ENCODE results near the gene CBFA2T2.

DNA sequence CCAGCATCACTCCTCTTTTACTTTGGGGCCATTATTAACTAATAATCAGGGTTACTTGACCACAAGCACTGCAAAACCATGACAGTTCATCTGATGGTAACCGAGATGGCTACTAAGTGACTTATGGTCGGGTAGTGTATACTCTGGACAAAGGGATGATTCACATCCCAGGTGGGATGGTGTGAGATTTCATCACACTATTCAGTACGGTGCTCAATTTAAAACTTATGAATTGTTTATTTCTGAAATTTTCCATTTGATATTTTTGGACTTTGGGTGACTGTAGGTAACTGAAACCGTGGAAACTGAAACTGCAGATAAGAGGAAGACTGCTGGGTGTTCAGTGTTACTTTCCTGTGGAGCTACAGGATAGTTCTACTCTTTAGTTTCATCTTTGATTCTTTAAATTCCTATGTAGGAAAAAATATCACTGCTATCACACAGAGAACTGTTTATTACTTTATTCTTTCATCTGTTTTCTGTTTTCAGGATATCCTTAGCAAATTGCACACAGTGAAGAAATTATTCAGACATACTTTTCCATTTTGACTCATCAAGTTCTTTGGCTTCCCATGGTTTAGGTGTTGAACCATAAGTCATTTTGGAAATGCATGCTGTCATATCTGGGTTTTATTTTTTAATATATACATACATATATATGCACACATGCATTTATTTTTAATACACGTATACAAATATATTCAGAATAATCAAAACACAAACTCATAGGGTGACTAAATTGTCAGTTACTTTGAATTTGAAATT lies 113.1 kb downstream of the CBFA2T2 start:
- TF ChIP-seq, protein P1, sequence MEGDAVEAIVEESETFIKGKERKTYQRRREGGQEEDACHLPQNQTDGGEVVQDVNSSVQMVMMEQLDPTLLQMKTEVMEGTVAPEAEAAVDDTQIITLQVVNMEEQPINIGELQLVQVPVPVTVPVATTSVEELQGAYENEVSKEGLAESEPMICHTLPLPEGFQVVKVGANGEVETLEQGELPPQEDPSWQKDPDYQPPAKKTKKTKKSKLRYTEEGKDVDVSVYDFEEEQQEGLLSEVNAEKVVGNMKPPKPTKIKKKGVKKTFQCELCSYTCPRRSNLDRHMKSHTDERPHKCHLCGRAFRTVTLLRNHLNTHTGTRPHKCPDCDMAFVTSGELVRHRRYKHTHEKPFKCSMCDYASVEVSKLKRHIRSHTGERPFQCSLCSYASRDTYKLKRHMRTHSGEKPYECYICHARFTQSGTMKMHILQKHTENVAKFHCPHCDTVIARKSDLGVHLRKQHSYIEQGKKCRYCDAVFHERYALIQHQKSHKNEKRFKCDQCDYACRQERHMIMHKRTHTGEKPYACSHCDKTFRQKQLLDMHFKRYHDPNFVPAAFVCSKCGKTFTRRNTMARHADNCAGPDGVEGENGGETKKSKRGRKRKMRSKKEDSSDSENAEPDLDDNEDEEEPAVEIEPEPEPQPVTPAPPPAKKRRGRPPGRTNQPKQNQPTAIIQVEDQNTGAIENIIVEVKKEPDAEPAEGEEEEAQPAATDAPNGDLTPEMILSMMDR (IDR thresholded peaks at IDR 0.05; ENCODE audit: extremely low read depth in 1 of 2, insufficient read depth in 1 of 2, low read depth in 1 of 2, low read length in 2 of 2) = no peak
- no peak for TF ChIP-seq MYC (IDR thresholded peaks at IDR 0.05; ENCODE audit: low read depth, low read length)
- TF ChIP-seq POLR2AphosphoS5 (IDR thresholded peaks at IDR 0.05; ENCODE audit: insufficient read depth, low read depth, low read length) = no peak
- no peak for TF ChIP-seq JUN (IDR thresholded peaks at IDR 0.05; ENCODE audit: borderline replicate concordance, insufficient read depth, insufficient read length, low read depth)
- no peak for TF ChIP-seq POLR2A (IDR thresholded peaks at IDR 0.05; ENCODE audit: low read depth, low read length)
